Measurements from ENCODE around the gene NLRC5.

The NLRC5 gene

DNA sequence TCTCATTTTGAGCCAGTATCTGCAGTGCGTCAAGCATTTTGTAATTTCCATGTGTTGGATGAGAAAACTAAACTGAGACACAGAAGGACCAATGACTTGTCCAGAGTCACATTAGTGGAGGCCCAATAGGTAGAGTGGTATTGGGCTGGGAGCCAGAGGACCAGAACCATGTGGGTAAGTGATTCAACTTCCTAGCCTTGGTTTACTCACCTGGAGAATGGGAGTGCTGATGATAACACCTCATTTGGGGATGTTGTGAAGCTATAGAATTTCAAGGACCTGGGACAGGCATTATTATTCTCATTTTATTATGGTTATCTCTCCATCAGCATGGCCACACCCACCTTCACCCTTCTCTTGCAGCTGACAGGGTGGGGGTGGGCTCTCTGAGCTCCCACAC lies 111.1 kb downstream of the NLRC5 start:
- H3K4me3 ChIP-seq (ENCODE audit: low read depth, low read length) = no peak overlapping the region
- TF ChIP-seq ZNF335 (tag by site-specific recombination; conservative IDR thresholded peaks at IDR 0.05) (no peak), KLF1 (tag by site-specific recombination; IDR thresholded peaks at IDR 0.05) (0 out of 2 replicates have a peak, but pooled peaks have one; percentile 11)
- H3K27ac ChIP-seq (ENCODE audit: extremely low read depth, low read depth, low read length) = no peak overlapping the region
- H3K36me3 ChIP-seq (ENCODE audit: control insufficient read depth in 2 of 2, insufficient read depth in 1 of 2, low read length in 2 of 2) = no peaks in the 10 kb centered on the region
- H3K9me3 ChIP-seq (ENCODE audit: control insufficient read depth, insufficient read depth, low read depth, low read length) = no peaks in the 10 kb centered on the region
- H3K4me1 ChIP-seq (ENCODE audit: control insufficient read depth, insufficient read depth, low read length) = no peaks in the 10 kb centered on the region
- ChIA-PET POLR2A (no interaction called here), CTCF (interaction anchor here (0.6 to 5.0 kb wide), 3 partner anchors 8 to 51 kb away, joined by 3 to 24 read pairs (median 13); partner anchors contain the start of gene CPNE2)

DNA sequence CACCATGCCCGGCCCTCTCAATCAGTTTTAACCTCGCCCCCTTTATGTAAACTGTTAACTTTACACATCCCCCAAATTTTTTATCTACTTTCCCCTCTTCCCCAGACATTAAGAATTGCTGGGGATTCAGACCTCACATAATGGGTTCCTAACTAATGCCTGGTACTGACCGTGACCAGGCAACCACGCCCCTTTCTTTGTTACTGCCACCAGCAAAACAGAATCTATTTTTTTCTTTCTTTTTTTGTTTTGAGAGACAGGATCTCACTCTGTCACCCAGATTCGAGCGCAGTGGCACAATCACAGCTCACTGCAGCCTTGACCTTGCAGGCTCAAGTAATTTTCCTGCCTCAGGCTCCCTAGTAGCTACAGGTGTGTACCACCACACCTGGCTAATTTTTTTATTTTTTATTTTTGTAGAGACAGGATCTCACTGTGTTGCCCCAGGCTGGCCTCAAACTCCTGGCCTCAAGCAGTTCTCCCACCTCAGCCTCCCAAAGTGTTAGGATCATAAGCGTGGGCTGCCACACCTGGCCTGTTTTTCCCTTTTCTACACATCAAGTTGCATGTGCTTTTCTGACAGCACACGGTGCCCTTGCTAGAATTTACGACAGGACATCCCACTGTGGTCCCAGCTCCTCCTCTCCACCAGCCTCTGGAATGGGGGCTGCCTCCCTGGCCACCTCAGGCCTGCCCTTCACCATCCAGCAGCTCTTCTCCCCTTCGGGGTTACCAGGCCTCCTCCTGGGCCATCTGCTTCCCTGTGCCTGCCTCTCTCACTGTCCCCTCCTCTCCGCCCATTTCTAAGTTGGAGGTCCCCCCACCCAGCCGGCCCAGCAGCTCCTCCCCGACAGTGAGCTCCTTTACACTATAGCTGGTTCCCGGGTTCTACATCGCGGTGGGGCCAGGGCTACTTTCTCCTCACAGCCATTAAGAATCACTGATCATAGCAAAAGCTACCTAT lies 113.8 kb downstream of the NLRC5 start:
- Histone ChIP-seq H3K4me3 (ENCODE audit: low read depth, low read length) (no peak overlapping the region), H3K9me3 (ENCODE audit: control insufficient read depth, insufficient read depth, low read depth, low read length) (no peaks in the 10 kb centered on the region), H3K36me3 (ENCODE audit: control insufficient read depth in 2 of 2, insufficient read depth in 1 of 2, low read length in 2 of 2) (no peaks in the 10 kb centered on the region), H3K4me1 (ENCODE audit: control insufficient read depth, insufficient read depth, low read length) (no peaks in the 10 kb centered on the region), H3K27ac (ENCODE audit: extremely low read depth, low read depth, low read length) (no peak overlapping the region)
- CTCF ChIA-PET = interaction anchor here (0.8 to 5.0 kb wide), 2 partner anchors 11 to 19 kb away, joined by 3 to 24 read pairs; no protein-coding TSS in a partner anchor
- TF ChIP-seq GLIS1 (tag by site-specific recombination; IDR thresholded peaks at IDR 0.05) (peak; percentile 28; the same call in 1 of the 2 replicates), ZBTB20 (tag by site-specific recombination; IDR thresholded peaks at IDR 0.05) (peak; percentile 85), SCRT1 (tag by site-specific recombination; IDR thresholded peaks at IDR 0.05; ENCODE audit: borderline replicate concordance) (peak; percentile 67), ZIC2 (tag by site-specific recombination; IDR thresholded peaks at IDR 0.05) (peak; percentile 46), ZNF513 (tag by site-specific recombination; IDR thresholded peaks at IDR 0.05) (no peak), SCRT2 (tag by site-specific recombination; IDR thresholded peaks at IDR 0.05) (peak; percentile 48; the same call in 1 of the 2 replicates), ZNF24 (tag by site-specific recombination; IDR thresholded peaks at IDR 0.05) (no peak), KLF9 (tag by site-specific recombination; IDR thresholded peaks at IDR 0.05; ENCODE audit: low read depth) (peak; percentile 37; the same call in 1 of the 2 replicates), ZNF121 (tag by site-specific recombination; IDR thresholded peaks at IDR 0.05) (peak; percentile 73)
- POLR2A ChIA-PET = interaction anchor here (0.7 kb wide), 1 partner anchor 12 kb away, joined by 3 read pairs; no protein-coding TSS in a partner anchor

- Histone ChIP-seq H3K4me3 (ENCODE audit: low read depth, low read length) (no peak overlapping the region), H3K9me3 (ENCODE audit: control insufficient read depth, insufficient read depth, low read depth, low read length) (no peaks in the 10 kb centered on the region), H3K4me1 (ENCODE audit: control insufficient read depth, insufficient read depth, low read length) (peaks cover 3% of the 10 kb centered on the region; the same call in 1 of the 2 replicates), H3K27ac (ENCODE audit: extremely low read depth, low read depth, low read length) (no peak overlapping the region), H3K36me3 (ENCODE audit: control insufficient read depth in 2 of 2, insufficient read depth in 1 of 2, low read length in 2 of 2) (no peaks in the 10 kb centered on the region)
- POLR2A ChIA-PET = no interaction called here
- CTCF ChIA-PET = no interaction called here
- peak; percentile 96 for TF ChIP-seq ZNF623 (tag by site-specific recombination; IDR thresholded peaks at IDR 0.05)
- TF ChIP-seq ZNF561 (tag by site-specific recombination; IDR thresholded peaks at IDR 0.05; ENCODE audit: borderline replicate concordance) = no peak
These were observed 115.3 kb downstream of the NLRC5 start for GRCh38 chr16:57104706-57105105.

GRCh38 chr16:57105184-57105583 lies 115.8 kb downstream of the NLRC5 start:
- CTCF ChIA-PET = interaction anchor here (0.7 to 1.4 kb wide), 2 partner anchors 13 to 17 kb away, joined by 3 to 4 read pairs; partner anchors contain the start of gene CPNE2
- TF ChIP-seq ZSCAN30 (tag by site-specific recombination; IDR thresholded peaks at IDR 0.05) (no peak), ZNF549 (tag by site-specific recombination; IDR thresholded peaks at IDR 0.05) (no peak), HOXD13 (CRISPR knock-in tag; IDR thresholded peaks at IDR 0.05; ENCODE audit: borderline replicate concordance) (no peak), MEIS1 (CRISPR knock-in tag; IDR thresholded peaks at IDR 0.05; ENCODE audit: borderline replicate concordance) (no peak), OVOL3 (tag by site-specific recombination; IDR thresholded peaks at IDR 0.05) (no peak), ZBTB48 (tag by site-specific recombination; IDR thresholded peaks at IDR 0.05) (no peak), ZNF2 (tag by site-specific recombination; IDR thresholded peaks at IDR 0.05) (no peak), KLF9 (tag by site-specific recombination; IDR thresholded peaks at IDR 0.05; ENCODE audit: low read depth) (no peak)
- Histone ChIP-seq H3K4me3 (ENCODE audit: low read depth, low read length) (no peak overlapping the region), H3K36me3 (ENCODE audit: control insufficient read depth in 2 of 2, insufficient read depth in 1 of 2, low read length in 2 of 2) (no peaks in the 10 kb centered on the region), H3K4me1 (ENCODE audit: control insufficient read depth, insufficient read depth, low read length) (peaks cover 3% of the 10 kb centered on the region; the same call in 1 of the 2 replicates), H3K27ac (ENCODE audit: extremely low read depth, low read depth, low read length) (no peak overlapping the region), H3K9me3 (ENCODE audit: control insufficient read depth, insufficient read depth, low read depth, low read length) (no peaks in the 10 kb centered on the region)
- POLR2A ChIA-PET = no interaction called here
